Measurements from ENCODE around the gene MGA. TPM values are rescaled to one million over a fixed set of nuclear protein-coding genes. Genes with fewer than 3 reads are reported as not detected.

The MGA gene
- polyA plus RNA-seq, 2 of the 4 experiments (the other 2 are of a cell fraction): 4.5 to 13.8 TPM

GRCh38 chr15:41651373-41651772 is 8.8 kb upstream of the MGA start:
- ChIA-PET CTCF (no interaction called here), POLR2A (no interaction called here)
- WGBS (ENCODE audit: missing lambda C conversion rate): 96% methylated on average over 1 of the region's 1 CpG

GRCh38 chr15:41653760-41654159 is 6.4 kb upstream of the MGA start:
- H3K4me1 ChIP-seq: peaks cover 6% of the 10 kb centered on the region; the same call in 2 of the 3 replicates
- H3K27ac ChIP-seq: no peak overlapping the region
- FAIRE-seq: no peak
- H3K4me3 ChIP-seq: no peak overlapping the region
- CTCF ChIA-PET: interaction anchor here (0.9 to 1.3 kb wide), 2 partner anchors 12 to 157 kb away, joined by 3 read pairs; no protein-coding TSS in a partner anchor
- WGBS (ENCODE audit: missing lambda C conversion rate): 96% methylated on average over 3 of the region's 3 CpGs
- peaks cover 9% of the 10 kb centered on the region; the same call in 2 of the 3 replicates for H3K9me3 ChIP-seq
- no peak for TF ChIP-seq BHLHE40 (IDR thresholded peaks at IDR 0.05; ENCODE audit: low read depth, low read length)
- no peak for TF ChIP-seq BCL3 (IDR thresholded peaks at IDR 0.05)
- no peak for TF ChIP-seq NFE2L2 (conservative IDR thresholded peaks at IDR 0.05; ENCODE audit: low read length)
- no peak overlapping the region for H3K4me2 ChIP-seq
- no peak for ATAC-seq
- no peak for DNase-seq (ENCODE audit: low read depth in 1 of 2, low spot score in 1 of 2)
- POLR2A ChIA-PET: no interaction called here

More at GRCh38 chr15:41651373-41651772, 8.8 kb upstream of the MGA start:
- no peak overlapping the region for H3K27ac ChIP-seq
- ATAC-seq: no peak
- H3K4me3 ChIP-seq: no peak overlapping the region
- H3K4me2 ChIP-seq: no peak overlapping the region
- no peak for TF ChIP-seq USF2 (IDR thresholded peaks at IDR 0.05)
- TF ChIP-seq CHD2 (IDR thresholded peaks at IDR 0.05; ENCODE audit: low read length, partially characterized antibody): no peak
- no peak for TF ChIP-seq HOXB13 (CRISPR knock-in tag; IDR thresholded peaks at IDR 0.05; ENCODE audit: low read depth)
- no peak for TF ChIP-seq EP300 (IDR thresholded peaks at IDR 0.05)
- no peak for TF ChIP-seq HOXA7 (CRISPR knock-in tag; IDR thresholded peaks at IDR 0.05)
- no peak for TF ChIP-seq PBX3 (IDR thresholded peaks at IDR 0.05)
- TF ChIP-seq MYC (IDR thresholded peaks at IDR 0.05; ENCODE audit: borderline replicate concordance, low read length): no peak
- no peak for TF ChIP-seq BCL3 (IDR thresholded peaks at IDR 0.05)
- TF ChIP-seq ZNF302 (CRISPR knock-in tag; IDR thresholded peaks at IDR 0.05): no peak
- no peak for TF ChIP-seq JUNB (IDR thresholded peaks at IDR 0.05)
- peaks cover 9% of the 10 kb centered on the region; the same call in 2 of the 3 replicates for H3K9me3 ChIP-seq
- H3K4me1 ChIP-seq: peaks cover 29% of the 10 kb centered on the region
- no peak for DNase-seq (ENCODE audit: low read depth in 1 of 2, low spot score in 1 of 2)
- no peak for FAIRE-seq

- Histone ChIP-seq H3K4me1 (peaks cover 6% of the 10 kb centered on the region; the same call in 2 of the 3 replicates), H3K4me3 (no peak overlapping the region), H3K9me3 (peaks cover 5% of the 10 kb centered on the region; the same call in 1 of the 3 replicates), H3K27ac (no peak overlapping the region), H3K4me2 (no peak overlapping the region)
- WGBS (ENCODE audit: missing lambda C conversion rate): 73% methylated on average over 4 of the region's 4 CpGs
- POLR2A ChIA-PET: no interaction called here
- FAIRE-seq (no peak), DNase-seq (ENCODE audit: low read depth in 1 of 2, low spot score in 1 of 2) (no peak), ATAC-seq (no peak)
- CTCF ChIA-PET: no interaction called here
- no peak for TF ChIP-seq E2F6 (IDR thresholded peaks at IDR 0.05; ENCODE audit: borderline replicate concordance, low read depth)
- no peak for TF ChIP-seq CHD2 (IDR thresholded peaks at IDR 0.05; ENCODE audit: low read length, partially characterized antibody)
- TF ChIP-seq FOXS1 (CRISPR knock-in tag; IDR thresholded peaks at IDR 0.05): no peak
- TF ChIP-seq CEBPB (IDR thresholded peaks at IDR 0.05): no peak
- no peak for TF ChIP-seq HOXB13 (CRISPR knock-in tag; IDR thresholded peaks at IDR 0.05; ENCODE audit: low read depth)
- no peak for TF ChIP-seq NPAS2 (CRISPR knock-in tag; IDR thresholded peaks at IDR 0.05; ENCODE audit: borderline replicate concordance)
- no peak for TF ChIP-seq BCL3 (IDR thresholded peaks at IDR 0.05)
- no peak for TF ChIP-seq NFE2L2 (conservative IDR thresholded peaks at IDR 0.05; ENCODE audit: low read length)
- no peak for TF ChIP-seq SMC3 (IDR thresholded peaks at IDR 0.05)
- no peak for TF ChIP-seq ZFP36 (IDR thresholded peaks at IDR 0.05; ENCODE audit: borderline replicate concordance, partially characterized antibody)
These were observed 4.5 kb upstream of the MGA start for GRCh38 chr15:41655716-41656115.
